ENCODE measurements around the gene STK17A. TPM values are rescaled to one million over a fixed set of nuclear protein-coding genes. Genes with fewer than 3 reads are reported as not detected.

The STK17A gene
- total RNA-seq, 1 donor from 2014 or later, result 44.8 TPM

- no peak for DNase-seq (ENCODE audit: low spot score)
- no peaks in the 10 kb centered on the region for H3K9me3 Mint-ChIP-seq
- H3K27ac Mint-ChIP-seq, result no peak overlapping the region
- peaks cover 8% of the 10 kb centered on the region for H3K27me3 Mint-ChIP-seq (ENCODE audit: insufficient read depth)
- peaks cover 5% of the 10 kb centered on the region for H3K36me3 Mint-ChIP-seq (ENCODE audit: low read depth)
- peak overlapping the region; percentile 6 for H3K4me3 Mint-ChIP-seq
- H3K4me1 Mint-ChIP-seq (ENCODE audit: low read depth), result peaks cover 17% of the 10 kb centered on the region
- intact Hi-C loops (cut with micrococcal nuclease), result no loop called here
Observed at GRCh38 chr7:43553999-43554398, 28.9 kb upstream of the STK17A start.

- intact Hi-C loops (cut with micrococcal nuclease), result no loop called here
- H3K4me1 Mint-ChIP-seq (ENCODE audit: low read depth), result peaks cover 17% of the 10 kb centered on the region
- peaks cover 8% of the 10 kb centered on the region for H3K27me3 Mint-ChIP-seq (ENCODE audit: insufficient read depth)
- H3K9me3 Mint-ChIP-seq, result no peaks in the 10 kb centered on the region
- no peak for DNase-seq (ENCODE audit: low spot score)
- H3K36me3 Mint-ChIP-seq (ENCODE audit: low read depth), result peaks cover 5% of the 10 kb centered on the region
- no peak overlapping the region for H3K4me3 Mint-ChIP-seq
- H3K27ac Mint-ChIP-seq, result no peak overlapping the region
Observed at GRCh38 chr7:43554423-43554822, 28.5 kb upstream of the STK17A start.

GRCh38 chr7:43557831-43558495 lies 24.9 kb upstream of the STK17A start:
- H3K27ac Mint-ChIP-seq, result no peak overlapping the region
- H3K4me3 Mint-ChIP-seq, result no peak overlapping the region
- intact Hi-C loops (cut with micrococcal nuclease), result no loop called here
- peaks cover 17% of the 10 kb centered on the region for H3K4me1 Mint-ChIP-seq (ENCODE audit: low read depth)
- peaks cover 5% of the 10 kb centered on the region for H3K36me3 Mint-ChIP-seq (ENCODE audit: low read depth)
- H3K9me3 Mint-ChIP-seq, result no peaks in the 10 kb centered on the region
- peaks cover 13% of the 10 kb centered on the region for H3K27me3 Mint-ChIP-seq (ENCODE audit: insufficient read depth)
- no peak for DNase-seq (ENCODE audit: low spot score)

- Mint-ChIP-seq H3K36me3 (ENCODE audit: low read depth) (peaks cover 2% of the 10 kb centered on the region), H3K4me1 (ENCODE audit: low read depth) (peaks cover 7% of the 10 kb centered on the region), H3K27ac (no peak overlapping the region), H3K27me3 (ENCODE audit: insufficient read depth) (peaks cover 13% of the 10 kb centered on the region), H3K9me3 (no peaks in the 10 kb centered on the region), H3K4me3 (no peak overlapping the region)
- intact Hi-C loops (cut with micrococcal nuclease), result no loop called here
- no peak for DNase-seq (ENCODE audit: low spot score)
Observed at GRCh38 chr7:43559171-43559945, 23.6 kb upstream of the STK17A start.

- Mint-ChIP-seq H3K36me3 (ENCODE audit: low read depth) (peaks cover 2% of the 10 kb centered on the region), H3K4me3 (no peak overlapping the region), H3K9me3 (no peaks in the 10 kb centered on the region), H3K27me3 (ENCODE audit: insufficient read depth) (peaks cover 12% of the 10 kb centered on the region), H3K4me1 (ENCODE audit: low read depth) (peaks cover 2% of the 10 kb centered on the region), H3K27ac (no peak overlapping the region)
- intact Hi-C loops (cut with micrococcal nuclease), result no loop called here
- no peak for DNase-seq (ENCODE audit: low spot score)
Observed at GRCh38 chr7:43559946-43560335, 23.0 kb upstream of the STK17A start.

- Mint-ChIP-seq H3K27me3 (ENCODE audit: insufficient read depth) (peaks cover 15% of the 10 kb centered on the region), H3K27ac (no peak overlapping the region), H3K4me3 (no peak overlapping the region), H3K9me3 (no peaks in the 10 kb centered on the region), H3K36me3 (ENCODE audit: low read depth) (peaks cover 2% of the 10 kb centered on the region), H3K4me1 (ENCODE audit: low read depth) (no peaks in the 10 kb centered on the region)
- intact Hi-C loops (cut with micrococcal nuclease), result no loop called here
- no peak for DNase-seq (ENCODE audit: low spot score)
Observed at GRCh38 chr7:43560742-43561330, 22.1 kb upstream of the STK17A start.

- H3K27ac Mint-ChIP-seq, result no peak overlapping the region
- H3K27me3 Mint-ChIP-seq (ENCODE audit: insufficient read depth), result peaks cover 15% of the 10 kb centered on the region
- peaks cover 2% of the 10 kb centered on the region for H3K36me3 Mint-ChIP-seq (ENCODE audit: low read depth)
- DNase-seq (ENCODE audit: low spot score), result no peak
- intact Hi-C loops (cut with micrococcal nuclease), result no loop called here
- no peaks in the 10 kb centered on the region for H3K4me1 Mint-ChIP-seq (ENCODE audit: low read depth)
- no peak overlapping the region for H3K4me3 Mint-ChIP-seq
- no peaks in the 10 kb centered on the region for H3K9me3 Mint-ChIP-seq
Observed at GRCh38 chr7:43562383-43562782, 20.5 kb upstream of the STK17A start.

- intact Hi-C loops (cut with micrococcal nuclease), result no loop called here
Observed at GRCh38 chr7:43565786-43566185, 17.1 kb upstream of the STK17A start.

GRCh38 chr7:43568529-43568928 lies 14.4 kb upstream of the STK17A start:
- Mint-ChIP-seq H3K27me3 (ENCODE audit: insufficient read depth) (peaks cover 8% of the 10 kb centered on the region), H3K4me3 (no peak overlapping the region), H3K9me3 (no peaks in the 10 kb centered on the region), H3K4me1 (ENCODE audit: low read depth) (peaks cover 31% of the 10 kb centered on the region), H3K36me3 (ENCODE audit: low read depth) (no peaks in the 10 kb centered on the region), H3K27ac (no peak overlapping the region)
- DNase-seq (ENCODE audit: low spot score), result no peak
- intact Hi-C loops (cut with micrococcal nuclease), result no loop called here

More at GRCh38 chr7:43565786-43566185, 17.1 kb upstream of the STK17A start:
- peaks cover 12% of the 10 kb centered on the region for H3K27me3 Mint-ChIP-seq (ENCODE audit: insufficient read depth)
- no peak overlapping the region for H3K27ac Mint-ChIP-seq
- H3K4me1 Mint-ChIP-seq (ENCODE audit: low read depth), result peaks cover 20% of the 10 kb centered on the region
- no peaks in the 10 kb centered on the region for H3K36me3 Mint-ChIP-seq (ENCODE audit: low read depth)
- DNase-seq (ENCODE audit: low spot score), result no peak
- H3K4me3 Mint-ChIP-seq, result no peak overlapping the region
- no peaks in the 10 kb centered on the region for H3K9me3 Mint-ChIP-seq

GRCh38 chr7:43569424-43569823 lies 13.5 kb upstream of the STK17A start:
- Mint-ChIP-seq H3K36me3 (ENCODE audit: low read depth) (no peaks in the 10 kb centered on the region), H3K27ac (no peak overlapping the region), H3K4me3 (no peak overlapping the region), H3K4me1 (ENCODE audit: low read depth) (peaks cover 31% of the 10 kb centered on the region), H3K27me3 (ENCODE audit: insufficient read depth) (peaks cover 7% of the 10 kb centered on the region), H3K9me3 (no peaks in the 10 kb centered on the region)
- DNase-seq (ENCODE audit: low spot score), result no peak
- intact Hi-C loops (cut with micrococcal nuclease), result no loop called here

GRCh38 chr7:43570688-43571365 lies 12.1 kb upstream of the STK17A start:
- Mint-ChIP-seq H3K4me1 (ENCODE audit: low read depth) (peaks cover 31% of the 10 kb centered on the region), H3K36me3 (ENCODE audit: low read depth) (no peaks in the 10 kb centered on the region), H3K27ac (peak overlapping the region; percentile 53), H3K27me3 (ENCODE audit: insufficient read depth) (peaks cover 3% of the 10 kb centered on the region), H3K4me3 (no peak overlapping the region), H3K9me3 (no peaks in the 10 kb centered on the region)
- intact Hi-C loops (cut with micrococcal nuclease), result loop anchor here (5.0 kb wide), 1 partner anchor 54 kb away; no protein-coding TSS in a partner anchor
- no peak for DNase-seq (ENCODE audit: low spot score)

- H3K4me3 Mint-ChIP-seq, result no peak overlapping the region
- H3K27ac Mint-ChIP-seq, result no peak overlapping the region
- intact Hi-C loops (cut with micrococcal nuclease), result loop anchor here (5.0 kb wide), 1 partner anchor 55 kb away; no protein-coding TSS in a partner anchor
- no peaks in the 10 kb centered on the region for H3K9me3 Mint-ChIP-seq
- H3K4me1 Mint-ChIP-seq (ENCODE audit: low read depth), result peaks cover 35% of the 10 kb centered on the region
- H3K36me3 Mint-ChIP-seq (ENCODE audit: low read depth), result peaks cover 2% of the 10 kb centered on the region
- DNase-seq (ENCODE audit: low spot score), result peak; percentile 48
- H3K27me3 Mint-ChIP-seq (ENCODE audit: insufficient read depth), result peaks cover 3% of the 10 kb centered on the region
Observed at GRCh38 chr7:43572516-43573049, 10.3 kb upstream of the STK17A start.

Data from activated T-helper 1 cell treated with anti-CD3 and anti-CD28 coated beads, Interleukin-12 subunit alpha, Interleukin-12 subunit beta, Interleukin-2, Interleukin-4 antibody, amounts not matched to agents 30 ng/mL and 10 ng/mL and 1 ng/mL, durations not matched to agents 14 hours and 24 hours and 36 hours (primary cell).